Esophagus squamous epithelium (tissue), 5 donors: ENCODE measurements around the gene LHX4. TPM values are rescaled to one million over a fixed set of nuclear protein-coding genes. Genes with fewer than 3 reads are reported as not detected.

Experiments
- DNase-seq: peaks from one replicate; lab custom pipeline; 2025; lab: John Stamatoyannopoulos, UW
- H3K27ac ChIP-seq, 4 donors: fragments of 200-600 bp; sonication (generic); one replicate each; pipeline ENCODE4 v1.5.1; 2016 to 2019; ENCODE audit warnings: mild to moderate bottlenecking in 1 of 4
- H3K27me3 ChIP-seq, 4 donors: fragments of 200-600 bp; sonication (generic); 1 replicate in 3 of 4; 2 replicates in 1 of 4; pipeline versions ENCODE4 v1.5.1 to v1.6.0; 2017 to 2021; ENCODE audit warnings: antibody characterized with exemption in 1 of 4
- H3K36me3 ChIP-seq, 3 donors: fragments of 200-600 bp; sonication (generic); one replicate each; pipeline ENCODE4 v1.5.1; 2016 to 2019
- H3K4me1 ChIP-seq, 3 donors: fragments of 200-600 bp; sonication (generic); one replicate each; pipeline ENCODE4 v1.5.1; 2017 to 2019
- H3K4me3 ChIP-seq, 4 donors: fragments of 200-600 bp; sonication (generic); 1 replicate in 3 of 4; 2 replicates in 1 of 4; pipeline ENCODE4 v1.5.1; 2016 to 2019; ENCODE audit warnings: mild to moderate bottlenecking in 2 of 4, moderate library complexity in 1 of 4
- H3K9me3 ChIP-seq, 3 donors: fragments of 200-600 bp; sonication (generic); one replicate each; pipeline ENCODE4 v1.5.1; 2016 to 2019
- CTCF ChIP-seq, 6 experiments: fragments of 450-650 bp in 4 of 6; fragments of 200-600 bp in 2 of 6; sonication (generic) in 2 of 6; IDR thresholded peaks; one replicate each; pipeline ENCODE4 v1.5.1; 2016 to 2019; ENCODE audit warnings: antibody characterized with exemption in 6 of 6, mild to moderate bottlenecking in 4 of 6, moderate library complexity in 4 of 6
- POLR2A ChIP-seq, 4 donors: fragments of 450-650 bp; IDR thresholded peaks; one replicate each; pipeline ENCODE4 v1.6.1; 2017; ENCODE audit warnings: antibody characterized with exemption in 4 of 4, mild to moderate bottlenecking in 4 of 4, moderate library complexity in 3 of 4
- WGBS, 2 donors: methylation state at CpG; one replicate each; pipeline ENCODE4 v1.1.5; 2018; 5-methylcytosine and 5-hydroxymethylcytosine counted together
- intact Hi-C: fragments of 100-400 bp; cut with DNase I; formaldehyde crosslinking; loops from one replicate; pipeline ENCODE4 v1.15.0; 2022
- total RNA-seq, 4 donors: library from RNA; depleted of rRNA; stranded (reverse); fragments of >200 nt; gene quantifications; one replicate each; pipeline ENCODE4 v1.1.0, GENCODE V29; 2016
- donor health status: DM: yes; HTN: yes; CAD: no.

LHX4 gene
- total RNA-seq, 4 donors from 2014 or later, result 0.18 to 0.38 TPM; not detected in 2

- intact Hi-C loops, result no loop called here
- Histone ChIP-seq H3K4me1 (no peaks in the 10 kb centered on the region), H3K9me3 (no peaks in the 10 kb centered on the region), H3K4me3 (no peak overlapping the region), H3K27ac (no peak overlapping the region), H3K36me3 (peaks cover 0 to 59% (median 3%) of the 10 kb centered on the region in 3 donors), H3K27me3 (no peaks in the 10 kb centered on the region)
- no peak for DNase-seq
- 81 to 89% methylated on average over 5 of the region's 5 CpGs for WGBS, 2 donors
- TF ChIP-seq POLR2A (IDR thresholded peaks at IDR 0.05) (no peak), CTCF (IDR thresholded peaks at IDR 0.05) (no peak)
These were observed 52.5 kb downstream of the LHX4 start for GRCh38 chr1:180282401-180283044.

- H3K4me3 ChIP-seq, result no peak overlapping the region
- no peak overlapping the region for H3K27ac ChIP-seq
- DNase-seq, result no peak
- H3K9me3 ChIP-seq, result no peaks in the 10 kb centered on the region
- peaks cover 0 to 64% (median 3%) of the 10 kb centered on the region in 3 donors for H3K36me3 ChIP-seq
- H3K4me1 ChIP-seq, result no peaks in the 10 kb centered on the region
- no peak for TF ChIP-seq POLR2A (IDR thresholded peaks at IDR 0.05)
- no peak for TF ChIP-seq CTCF (IDR thresholded peaks at IDR 0.05)
- 94 to 95% methylated on average over 3 to 4 of the region's 4 CpGs for WGBS, 2 donors
- no peaks in the 10 kb centered on the region for H3K27me3 ChIP-seq
- intact Hi-C loops, result no loop called here
These were observed 53.0 kb downstream of the LHX4 start for GRCh38 chr1:180283098-180283497.

- H3K9me3 ChIP-seq, result no peaks in the 10 kb centered on the region
- no peaks in the 10 kb centered on the region for H3K4me1 ChIP-seq
- no peak for DNase-seq
- intact Hi-C loops, result no loop called here
- H3K4me3 ChIP-seq, result no peak overlapping the region
- peaks cover 0 to 36% (median 3%) of the 10 kb centered on the region in 3 donors for H3K36me3 ChIP-seq
- no peaks in the 10 kb centered on the region for H3K27me3 ChIP-seq
- no peak overlapping the region for H3K27ac ChIP-seq
- no peak for TF ChIP-seq POLR2A (IDR thresholded peaks at IDR 0.05)
- TF ChIP-seq CTCF (IDR thresholded peaks at IDR 0.05), result no peak
These were observed 56.4 kb downstream of the LHX4 start for GRCh38 chr1:180286417-180286816.

- no peaks in the 10 kb centered on the region for H3K9me3 ChIP-seq
- DNase-seq, result no peak
- peaks cover 0 to 30% (median 3%) of the 10 kb centered on the region in 3 donors for H3K36me3 ChIP-seq
- H3K27me3 ChIP-seq, result no peaks in the 10 kb centered on the region
- intact Hi-C loops, result no loop called here
- no peak for TF ChIP-seq CTCF (IDR thresholded peaks at IDR 0.05)
- no peak for TF ChIP-seq POLR2A (IDR thresholded peaks at IDR 0.05)
- H3K27ac ChIP-seq, result no peak overlapping the region
- WGBS, 2 donors, result 66 to 68% methylated on average over 3 of the region's 3 CpGs
- no peak overlapping the region for H3K4me3 ChIP-seq
- H3K4me1 ChIP-seq, result no peaks in the 10 kb centered on the region
These were observed 58.1 kb downstream of the LHX4 start for GRCh38 chr1:180287988-180288705.

GRCh38 chr1:180288940-180289339, 58.9 kb downstream of the LHX4 start:
- intact Hi-C loops, result no loop called here
- TF ChIP-seq CTCF (IDR thresholded peaks at IDR 0.05), result no peak
- no peak for TF ChIP-seq POLR2A (IDR thresholded peaks at IDR 0.05)
- Histone ChIP-seq H3K27me3 (no peaks in the 10 kb centered on the region), H3K4me1 (no peaks in the 10 kb centered on the region), H3K9me3 (no peaks in the 10 kb centered on the region), H3K27ac (no peak overlapping the region), H3K4me3 (no peak overlapping the region), H3K36me3 (peaks cover 0 to 30% (median 3%) of the 10 kb centered on the region in 3 donors)
- 67 to 73% methylated on average over 1 of the region's 1 CpG for WGBS, 2 donors
- no peak for DNase-seq
